NB4 (cell line): ENCODE measurements around the gene MAP3K21.
A peak's percentile ranks its signal among the peaks of the same experiment; 100 is the strongest.

Experiments
- DNase-seq: peaks from one replicate; pipeline ENCODE4 v3.0.0; 2010; ENCODE audit warnings: low read depth
- H3K4me3 ChIP-seq: one replicate; pipeline ENCODE4 v1.5.1; 2011; ENCODE audit warnings: mild to moderate bottlenecking, low read depth, low read length, moderate library complexity
- MAX ChIP-seq: IDR thresholded peaks from 2 replicates; pipeline ENCODE4 v1.6.1; 2011; ENCODE audit warnings: low read depth, low read length
- MYC ChIP-seq: IDR thresholded peaks from 2 replicates; pipeline ENCODE4 v1.6.1; 2011; ENCODE audit warnings: low read depth, low read length
- POLR2A ChIP-seq: IDR thresholded peaks from 2 replicates; pipeline ENCODE4 v1.6.1; 2011; ENCODE audit warnings: mild to moderate bottlenecking; ENCODE audit not compliant: insufficient read length; ENCODE audit errors: extremely low read depth
- TF ChIP-seq, protein P1 (sequence below): IDR thresholded peaks from one replicate; pipeline ENCODE4 v1.5.1; 2012; ENCODE audit warnings: low read depth, low read length

MAP3K21 gene

GRCh38 chr1:233289676-233290075 is 37.8 kb upstream of the MAP3K21 start:
- TF ChIP-seq POLR2A (no peak), MAX (no peak), MYC (no peak)
- TF ChIP-seq, protein P1, sequence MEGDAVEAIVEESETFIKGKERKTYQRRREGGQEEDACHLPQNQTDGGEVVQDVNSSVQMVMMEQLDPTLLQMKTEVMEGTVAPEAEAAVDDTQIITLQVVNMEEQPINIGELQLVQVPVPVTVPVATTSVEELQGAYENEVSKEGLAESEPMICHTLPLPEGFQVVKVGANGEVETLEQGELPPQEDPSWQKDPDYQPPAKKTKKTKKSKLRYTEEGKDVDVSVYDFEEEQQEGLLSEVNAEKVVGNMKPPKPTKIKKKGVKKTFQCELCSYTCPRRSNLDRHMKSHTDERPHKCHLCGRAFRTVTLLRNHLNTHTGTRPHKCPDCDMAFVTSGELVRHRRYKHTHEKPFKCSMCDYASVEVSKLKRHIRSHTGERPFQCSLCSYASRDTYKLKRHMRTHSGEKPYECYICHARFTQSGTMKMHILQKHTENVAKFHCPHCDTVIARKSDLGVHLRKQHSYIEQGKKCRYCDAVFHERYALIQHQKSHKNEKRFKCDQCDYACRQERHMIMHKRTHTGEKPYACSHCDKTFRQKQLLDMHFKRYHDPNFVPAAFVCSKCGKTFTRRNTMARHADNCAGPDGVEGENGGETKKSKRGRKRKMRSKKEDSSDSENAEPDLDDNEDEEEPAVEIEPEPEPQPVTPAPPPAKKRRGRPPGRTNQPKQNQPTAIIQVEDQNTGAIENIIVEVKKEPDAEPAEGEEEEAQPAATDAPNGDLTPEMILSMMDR: no peak
- no peak for DNase-seq

DNA sequence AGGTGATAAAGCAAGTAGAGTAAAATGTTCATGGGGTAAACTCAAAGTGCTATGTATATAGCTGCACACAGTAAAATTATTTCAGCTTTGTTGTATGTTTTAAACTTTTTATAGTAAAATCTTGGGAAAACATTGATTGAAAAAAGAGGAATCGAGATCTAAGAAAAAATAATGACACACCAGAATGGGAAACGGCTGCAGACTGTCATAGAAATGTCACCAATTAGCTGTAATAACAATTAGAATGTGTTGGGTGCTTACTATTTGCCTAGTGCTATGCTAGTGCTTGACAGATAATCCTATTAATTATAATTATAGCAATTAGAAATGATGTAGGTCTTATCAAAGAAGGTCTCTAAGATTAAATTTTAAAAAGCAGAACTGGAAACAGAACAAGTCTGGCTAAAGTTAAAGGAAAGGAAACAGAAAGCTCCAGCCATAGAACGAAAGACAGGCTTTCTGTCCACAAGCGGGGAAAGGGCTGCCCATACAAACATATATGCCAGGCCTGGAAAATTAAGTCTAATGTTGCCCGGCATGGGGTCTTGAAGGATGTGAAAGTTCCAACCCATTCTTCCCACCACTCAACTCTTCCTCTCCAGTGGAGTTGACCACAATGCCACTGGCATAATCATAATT is 37.0 kb upstream of the MAP3K21 start:
- no peak overlapping the region for H3K4me3 ChIP-seq
- no peak for DNase-seq
- TF ChIP-seq MYC: no peak
- TF ChIP-seq MAX: no peak
- no peak for TF ChIP-seq POLR2A
- TF ChIP-seq, protein P1: no peak

More at GRCh38 chr1:233289676-233290075, 37.8 kb upstream of the MAP3K21 start:
- no peak overlapping the region for H3K4me3 ChIP-seq

DNA sequence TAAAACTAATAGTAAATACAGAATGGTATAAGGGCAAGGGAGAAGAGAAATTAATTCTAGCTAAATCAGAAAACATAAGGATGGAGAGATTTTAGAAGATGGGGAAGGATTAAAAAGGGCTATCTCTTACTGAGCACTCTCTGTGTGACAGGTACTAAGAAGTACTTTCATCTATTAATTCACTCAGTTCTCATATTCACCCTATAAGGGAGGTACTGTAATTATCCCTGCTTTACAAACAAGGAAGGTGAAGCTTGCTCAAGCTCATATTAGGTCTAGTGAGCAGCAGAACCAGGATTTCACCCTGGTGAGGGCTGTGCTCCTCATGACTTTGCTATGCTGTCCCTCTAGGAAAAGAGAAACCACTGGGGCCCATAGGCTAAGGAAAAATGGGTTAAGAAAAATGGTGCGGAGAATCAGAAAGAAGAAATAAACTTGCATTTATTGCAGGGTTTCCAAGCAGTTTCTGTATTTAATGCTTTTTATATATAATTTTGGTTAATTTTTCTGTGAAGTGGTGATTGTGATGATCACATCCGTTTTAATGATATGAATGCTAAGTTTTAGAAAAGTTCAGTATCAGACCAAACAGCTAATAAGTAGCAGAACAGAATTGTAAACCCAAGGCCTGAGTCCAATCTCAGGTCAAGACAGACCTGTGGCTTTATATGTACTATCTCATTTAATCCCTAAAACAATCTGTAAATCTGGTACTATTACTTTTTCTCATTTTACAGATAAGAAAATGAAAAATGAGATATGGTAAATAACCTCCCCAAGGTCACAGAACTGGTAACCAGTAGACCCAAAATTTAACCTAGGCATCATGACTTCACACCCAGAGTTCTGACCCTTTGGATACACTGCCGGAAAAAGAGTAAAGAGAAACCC is 33.7 kb upstream of the MAP3K21 start:
- no peak overlapping the region for H3K4me3 ChIP-seq
- DNase-seq: no peak
- TF ChIP-seq, protein P1: no peak
- TF ChIP-seq MYC (no peak), POLR2A (no peak), MAX (no peak)

- TF ChIP-seq MAX (no peak), POLR2A (no peak), MYC (no peak)
- TF ChIP-seq, protein P1: no peak
These were observed 32.6 kb upstream of the MAP3K21 start for GRCh38 chr1:233294913-233295236.

DNA sequence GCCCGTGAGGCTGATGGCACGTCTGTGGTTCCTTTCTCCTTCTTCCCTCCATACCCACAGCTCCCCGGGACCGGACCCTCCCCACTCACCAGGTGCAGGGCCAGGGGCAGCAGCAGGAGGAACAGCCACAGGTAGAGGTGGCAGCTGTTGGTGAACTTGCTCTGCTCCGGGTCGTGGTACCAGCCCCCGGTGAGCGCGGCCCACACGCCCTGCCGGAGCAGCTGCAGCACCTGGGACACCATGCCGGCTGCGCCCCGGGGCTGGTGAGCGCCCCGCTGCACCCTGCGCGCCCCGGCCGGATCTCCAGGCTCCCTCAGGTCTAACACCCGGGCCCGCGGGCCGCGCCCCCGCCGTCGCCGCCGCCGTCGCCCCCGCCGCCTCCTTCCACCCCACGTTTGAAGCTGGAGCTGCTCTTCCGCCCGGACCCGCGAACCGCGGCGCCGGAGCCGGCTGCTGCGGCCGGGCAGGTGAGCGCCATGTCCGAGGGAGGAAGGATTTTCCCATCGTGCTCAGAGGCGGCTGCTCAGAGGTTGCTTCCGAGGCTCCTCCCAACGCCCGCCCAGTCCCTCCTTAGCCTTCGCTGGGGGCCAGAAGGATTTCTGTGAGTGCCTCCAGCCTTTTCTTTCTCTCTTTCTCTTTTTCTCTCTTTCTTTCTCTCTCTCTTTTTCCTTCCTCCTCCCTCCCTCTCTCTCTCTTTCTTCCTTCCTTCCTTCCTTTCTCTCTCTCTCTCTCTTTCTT is 32.1 kb upstream of the MAP3K21 start, which contains the start of gene PCNX2:
PCNX2 (minus strand) TSS at position 489 of the 738 bp plus-strand sequence; CDS start at position 242, 247 bp downstream.
- TF ChIP-seq, protein P1: no peak
- TF ChIP-seq MAX: no peak
- TF ChIP-seq MYC: no peak
- TF ChIP-seq POLR2A: no peak
- H3K4me3 ChIP-seq: peak within 1 kb of the TSS; percentile 57
- peak; percentile 51 for DNase-seq

More at GRCh38 chr1:233294913-233295236, 32.6 kb upstream of the MAP3K21 start:
- peak overlapping the region; percentile 57 for H3K4me3 ChIP-seq
- peak; percentile 82 for DNase-seq
